Measurements from ENCODE around the gene CHRNB2.

CHRNB2 gene

GRCh38 chr1:154553056-154554030 is 14.2 kb upstream of the CHRNB2 start:
- DNase-seq, result no peak

- no peak for DNase-seq
These were observed 11.2 kb upstream of the CHRNB2 start for GRCh38 chr1:154556422-154556821.

- no peak for DNase-seq
These were observed 10.2 kb upstream of the CHRNB2 start for GRCh38 chr1:154557248-154557938.

DNA sequence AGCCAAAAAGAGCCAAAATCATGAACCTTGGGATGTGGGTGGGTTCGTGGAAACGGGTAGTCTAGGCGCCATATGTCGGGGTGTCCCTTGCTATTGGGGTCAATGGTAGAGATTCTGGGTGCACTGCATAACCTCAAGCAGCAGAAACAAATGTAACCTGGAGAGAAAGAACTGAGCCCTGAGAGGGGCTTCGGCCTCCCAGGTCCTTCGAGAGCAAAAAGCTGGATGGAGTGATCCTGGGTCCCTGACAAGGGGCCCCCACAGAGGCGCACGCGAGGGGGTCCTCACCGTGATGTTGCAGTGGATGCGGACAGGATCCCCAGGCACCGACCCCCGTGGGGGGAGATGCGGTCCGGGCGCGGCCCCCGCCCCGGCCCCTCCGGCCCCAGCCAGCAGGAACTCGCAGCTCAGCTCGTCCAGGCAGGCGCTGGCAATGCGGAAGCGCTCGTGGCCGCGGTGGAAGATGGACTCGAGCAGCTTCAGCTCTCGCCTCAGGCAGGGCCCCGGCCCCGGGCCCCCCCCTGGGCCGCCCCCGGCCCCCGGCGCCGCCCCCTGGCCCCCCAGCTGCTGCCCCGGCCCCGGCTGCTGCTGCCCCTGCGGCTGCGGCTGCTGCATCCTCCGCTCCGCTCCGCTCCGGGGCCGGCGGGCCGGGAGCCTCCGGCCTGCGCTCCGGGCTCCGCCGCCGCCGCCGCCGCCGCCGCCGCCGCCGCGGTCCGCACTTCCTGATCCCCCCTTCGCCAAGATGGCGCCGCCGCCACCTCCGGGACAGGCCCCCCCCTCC is 9.4 kb upstream of the CHRNB2 start, which contains the start of gene UBE2Q1:
UBE2Q1 (minus strand) TSS at position 724 of the 781 bp plus-strand sequence; CDS start at position 615, 109 bp downstream.
- peak in 3 of 5 experiments; percentile 20 to 55 (median 30) for DNase-seq

DNA sequence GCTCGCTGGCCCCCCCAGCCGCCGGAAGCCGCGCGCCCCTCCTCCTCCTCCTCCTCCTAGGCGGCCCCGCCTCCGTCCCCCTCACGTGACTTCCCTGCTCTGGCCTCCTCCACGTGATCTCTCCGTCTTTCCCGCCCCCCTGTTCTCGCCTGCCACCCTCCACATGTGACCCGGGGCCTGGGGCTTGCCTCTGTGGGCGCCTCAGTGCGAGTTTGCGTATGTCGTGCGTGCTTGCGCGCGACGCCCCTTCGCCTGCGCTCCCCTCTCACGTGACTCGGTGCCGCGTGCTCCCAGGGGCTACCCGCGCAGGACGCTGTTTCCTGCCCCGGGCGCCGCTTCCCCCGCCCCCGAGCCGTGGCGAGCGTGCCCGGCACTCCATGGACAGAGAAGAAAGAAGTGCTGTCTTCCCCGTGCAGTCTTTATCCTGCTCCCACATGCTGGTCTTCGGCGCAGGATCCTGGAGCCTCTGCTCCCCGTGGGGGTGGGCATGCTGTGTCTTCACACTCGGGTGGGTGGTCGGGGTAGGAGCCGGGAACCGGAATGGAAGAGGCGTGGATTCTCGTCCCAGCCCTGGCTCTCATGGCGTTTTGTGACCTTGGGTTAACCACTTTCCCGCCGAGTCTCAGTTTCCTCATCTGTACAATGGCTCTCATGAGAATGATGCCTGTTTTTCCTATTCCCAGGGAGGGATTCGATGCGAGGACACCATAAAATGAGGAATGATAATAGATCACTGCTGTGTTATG is 8.7 kb upstream of the CHRNB2 start:
- peak; percentile 99 to 100 (median 100) for DNase-seq

- peak; percentile 37 to 84 (median 68) for DNase-seq
These were observed 8.0 kb upstream of the CHRNB2 start for GRCh38 chr1:154559466-154560044.

- DNase-seq, result no peak
These were observed 1.7 kb upstream of the CHRNB2 start for GRCh38 chr1:154565876-154566275.

DNA sequence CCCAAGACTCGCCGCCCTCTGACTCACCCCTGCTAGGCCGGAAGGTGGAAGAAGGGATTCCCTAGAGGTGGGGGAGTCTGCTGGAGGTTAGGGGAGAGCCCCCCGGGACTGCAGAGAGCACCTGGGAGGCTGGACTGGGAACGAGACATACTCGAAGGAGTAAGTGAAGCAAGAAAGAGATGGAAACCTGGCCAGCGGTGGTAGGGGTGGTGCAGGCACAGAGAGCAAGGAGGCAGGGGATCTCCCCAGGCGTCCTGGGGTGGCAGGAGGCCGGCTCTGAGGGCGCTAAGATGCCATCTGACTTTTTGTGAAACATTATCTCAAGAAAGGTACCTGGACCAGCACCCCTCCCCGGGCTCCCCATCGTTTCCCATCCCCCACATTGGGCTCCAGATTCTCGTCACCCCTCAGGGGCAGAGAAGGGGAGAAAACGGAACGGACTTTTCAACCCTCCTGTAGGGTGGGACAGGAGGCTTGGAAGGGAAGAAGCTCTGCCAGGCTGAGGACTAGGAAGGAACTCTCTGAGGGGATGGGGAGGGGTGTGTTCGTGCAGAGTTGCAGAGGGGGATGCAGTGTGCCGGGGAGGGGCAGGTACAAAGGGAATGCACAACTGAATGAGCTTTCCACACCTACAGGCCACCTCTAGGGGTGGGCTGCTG is 708 bp downstream of the CHRNB2 start:
- no peak for DNase-seq

- no peak for DNase-seq
These were observed 3.8 kb downstream of the CHRNB2 start for GRCh38 chr1:154571244-154571963.

DNA sequence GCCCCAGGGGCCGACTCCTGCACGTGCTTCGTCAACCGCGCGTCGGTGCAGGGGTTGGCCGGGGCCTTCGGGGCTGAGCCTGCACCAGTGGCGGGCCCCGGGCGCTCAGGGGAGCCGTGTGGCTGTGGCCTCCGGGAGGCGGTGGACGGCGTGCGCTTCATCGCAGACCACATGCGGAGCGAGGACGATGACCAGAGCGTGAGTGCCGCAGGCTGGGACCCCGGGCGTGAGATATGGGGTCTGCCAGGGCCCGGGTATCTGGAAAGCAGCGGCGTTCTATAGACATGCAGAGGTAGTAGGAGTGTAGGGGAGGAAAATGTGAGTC is 4.3 kb downstream of the CHRNB2 start:
- no peak for DNase-seq

DNA sequence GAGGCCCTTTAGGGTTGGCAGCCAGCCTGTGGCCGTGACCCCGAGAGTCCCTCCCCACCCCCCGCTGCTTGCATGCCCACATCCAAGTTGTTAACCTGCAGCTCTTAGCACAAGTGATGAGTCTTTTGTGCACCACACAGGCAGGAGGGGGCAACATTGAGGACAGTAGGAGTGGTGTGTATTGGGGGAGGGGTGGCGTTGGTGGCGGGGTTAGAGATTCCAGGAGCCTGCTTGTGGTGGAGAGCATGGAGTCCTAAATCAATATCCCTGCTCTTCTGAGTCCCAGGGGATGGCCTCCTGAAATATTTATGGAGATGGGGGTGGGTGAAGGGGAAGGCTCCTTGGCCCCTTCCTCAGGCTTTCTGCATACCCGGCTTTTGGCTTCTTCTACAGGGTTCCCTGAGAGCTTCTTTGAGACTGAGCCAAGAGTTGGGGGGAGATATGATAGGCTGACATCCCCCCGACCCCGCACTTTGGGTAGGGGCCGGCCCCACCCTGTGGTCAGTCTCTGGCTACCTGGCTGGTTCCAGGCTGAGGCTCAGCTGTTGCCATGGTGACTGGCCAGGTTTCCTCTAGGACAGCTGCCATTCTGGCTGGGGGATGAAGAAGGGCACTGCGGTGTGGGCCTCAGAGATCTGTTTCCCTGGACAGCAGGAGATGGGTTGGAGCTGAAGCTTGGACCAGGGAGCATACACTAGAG is 5.0 kb downstream of the CHRNB2 start:
- DNase-seq, result no peak

- DNase-seq, result peak in 1 of 5 experiments; percentile 19
These were observed 5.6 kb downstream of the CHRNB2 start for GRCh38 chr1:154573168-154573510.

DNA sequence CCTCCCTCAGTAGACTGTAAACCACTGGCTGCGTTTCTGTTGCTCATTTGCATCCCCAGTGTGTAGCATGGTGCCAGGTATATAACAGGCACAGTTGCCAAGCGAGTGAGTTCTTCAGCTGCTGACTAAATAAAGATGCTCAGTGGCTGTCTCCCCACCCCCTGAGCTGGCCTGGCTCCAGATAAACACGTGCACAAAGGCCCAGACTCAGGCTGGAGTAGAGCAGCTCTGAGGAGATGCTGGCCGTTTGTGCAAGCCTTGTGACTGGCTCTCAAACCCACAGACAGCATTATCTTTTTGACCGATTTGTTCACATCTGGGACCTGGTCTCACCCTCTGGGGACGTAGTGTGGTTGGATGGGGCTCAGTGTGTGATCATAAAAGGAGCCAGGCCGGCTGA is 7.1 kb downstream of the CHRNB2 start:
- no peak for DNase-seq

- DNase-seq, result no peak
These were observed 7.8 kb downstream of the CHRNB2 start for GRCh38 chr1:154575147-154575927.

- no peak for DNase-seq
These were observed 8.5 kb downstream of the CHRNB2 start for GRCh38 chr1:154575951-154576566.

- DNase-seq, result no peak
These were observed 9.9 kb downstream of the CHRNB2 start for GRCh38 chr1:154577346-154578057.

- no peak for DNase-seq
These were observed 10.5 kb downstream of the CHRNB2 start for GRCh38 chr1:154578058-154578418.

DNA sequence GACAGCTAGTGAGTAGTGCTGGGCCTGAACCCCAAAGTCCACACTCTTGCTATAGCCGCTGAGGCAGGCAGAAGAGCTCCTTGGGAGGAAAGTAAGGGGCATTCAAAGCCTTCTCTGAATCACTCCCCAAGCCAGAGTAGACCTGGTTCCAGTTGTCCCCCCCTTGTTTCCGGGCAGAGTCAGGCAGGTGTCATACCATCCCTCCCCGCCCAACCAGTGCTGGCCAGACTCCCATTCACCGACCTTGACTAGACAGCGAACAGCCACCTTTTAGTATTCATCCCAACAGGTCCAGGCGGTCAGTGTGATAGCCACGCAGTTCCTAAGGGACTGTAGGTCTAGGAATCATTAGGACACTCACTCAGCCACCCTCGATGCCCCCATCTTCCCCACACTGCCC is 11.8 kb downstream of the CHRNB2 start:
- no peak for DNase-seq

Measured in T-helper 2 cell (primary cell).